ENCODE measurements around the gene LRRC14B. TPM values are rescaled to one million over a fixed set of nuclear protein-coding genes. Genes with fewer than 3 reads are reported as not detected.
"Not testable (repeated sequence)": the region's sequence is repeated elsewhere in the genome, so short reads cannot be mapped to it uniquely, and the experiment has no call there.

The LRRC14B gene
- total and polyA plus RNA-seq, 8 donors, result 0.05 to 0.37 TPM; not detected in 6

GRCh38 chr5:194603-195209, 3.4 kb downstream of the LRRC14B start:
- Histone ChIP-seq H3K4me3 (no peak overlapping the region), H3K27ac (no peak overlapping the region), H3K9me3 (no peaks in the 10 kb centered on the region), H3K36me3 (peaks cover 0 to 13% (median 6%) of the 10 kb centered on the region in 4 donors), H3K27me3 (peaks cover 0 to 33% (median 9%) of the 10 kb centered on the region in 3 donors), H3K4me1 (peaks cover 16 to 26% (median 18%) of the 10 kb centered on the region in 4 donors)
- WGBS, 5 donors, result 91 to 94% (median 92%) methylated on average over 34 to 36 of the region's 36 CpGs
- no peak for DNase-seq
- TF ChIP-seq EP300 (IDR thresholded peaks at IDR 0.05) (no peak), POLR2A (IDR thresholded peaks at IDR 0.05) (no peak), POLR2AphosphoS5 (IDR thresholded peaks at IDR 0.05) (no peak), CTCF (IDR thresholded peaks at IDR 0.05) (no peak)
- intact Hi-C loops (cut with DNase I; ENCODE audit: low total_unique reads), result no loop called here

- no peak for TF ChIP-seq POLR2AphosphoS5 (IDR thresholded peaks at IDR 0.05)
- TF ChIP-seq POLR2A (IDR thresholded peaks at IDR 0.05), result no peak
- TF ChIP-seq CTCF (IDR thresholded peaks at IDR 0.05), result no peak
- no peak for TF ChIP-seq EP300 (IDR thresholded peaks at IDR 0.05)
- intact Hi-C loops (cut with DNase I; ENCODE audit: low total_unique reads), result no loop called here
- no peak for DNase-seq
- Histone ChIP-seq H3K9me3 (no peaks in the 10 kb centered on the region), H3K36me3 (peaks cover 0 to 13% (median 6%) of the 10 kb centered on the region in 4 donors), H3K27ac (no peak overlapping the region), H3K4me3 (no peak overlapping the region), H3K27me3 (peaks cover 0 to 25% (median 9%) of the 10 kb centered on the region in 3 donors), H3K4me1 (peaks cover 15 to 18% (median 15%) of the 10 kb centered on the region in 4 donors)
- 79 to 85% (median 81%) methylated on average over 32 to 33 of the region's 33 CpGs for WGBS, 5 donors
Observed at GRCh38 chr5:195401-196160, 4.3 kb downstream of the LRRC14B start.

- no peaks in the 10 kb centered on the region for H3K9me3 ChIP-seq
- peaks cover 0 to 13% (median 6%) of the 10 kb centered on the region in 4 donors for H3K36me3 ChIP-seq
- intact Hi-C loops (cut with DNase I; ENCODE audit: low total_unique reads), result no loop called here
- 73 to 89% (median 78%) methylated on average over 4 to 9 of the region's 10 CpGs for WGBS, 5 donors
- no peak overlapping the region for H3K27ac ChIP-seq
- H3K27me3 ChIP-seq, result peaks cover 0 to 17% (median 9%) of the 10 kb centered on the region in 3 donors
- H3K4me1 ChIP-seq, result peaks cover 7 to 10% (median 7%) of the 10 kb centered on the region in 4 donors
- no peak for TF ChIP-seq POLR2AphosphoS5 (IDR thresholded peaks at IDR 0.05)
- no peak for TF ChIP-seq CTCF (IDR thresholded peaks at IDR 0.05)
- no peak for TF ChIP-seq POLR2A (IDR thresholded peaks at IDR 0.05)
- no peak for TF ChIP-seq EP300 (IDR thresholded peaks at IDR 0.05)
- DNase-seq, result no peak
- H3K4me3 ChIP-seq, result no peak overlapping the region
Observed at GRCh38 chr5:196350-196749, 5.1 kb downstream of the LRRC14B start.

GRCh38 chr5:197031-197430, 5.7 kb downstream of the LRRC14B start:
- Histone ChIP-seq H3K27me3 (peaks cover 0 to 10% (median 2%) of the 10 kb centered on the region in 3 donors), H3K36me3 (peaks cover 0 to 13% (median 6%) of the 10 kb centered on the region in 4 donors)
- H3K9me3 ChIP-seq; intact Hi-C loops (cut with DNase I; ENCODE audit: low total_unique reads); H3K4me1 ChIP-seq; H3K27ac ChIP-seq; DNase-seq; H3K4me3 ChIP-seq: not testable (repeated sequence)
- WGBS, 5 donors, result 47 to 73% (median 64%) methylated on average over 17 to 18 of the region's 18 CpGs
